Activated CD4-positive, CD25-positive, alpha-beta regulatory T cell treated with anti-CD3 and anti-CD28 coated beads, Interleukin-2, amount 50 U/mL, for 72 hours (primary cell): ENCODE measurements around the gene CHTF18.
"Not testable (repeated sequence)": the region's sequence is repeated elsewhere in the genome, so short reads cannot be mapped to it uniquely, and the experiment has no call there.

ENCODE experiments used
- DNase-seq: peaks from one replicate; pipeline ENCODE4 v3.0.0; 2021

The CHTF18 gene

GRCh38 chr16:832652-833336, 44.4 kb downstream of the CHTF18 start:
- no peak for DNase-seq

GRCh38 chr16:833411-833810, 45.0 kb downstream of the CHTF18 start:
- no peak for DNase-seq

GRCh38 chr16:835373-835772, 47.0 kb downstream of the CHTF18 start:
- no peak for DNase-seq

GRCh38 chr16:836221-836620, 47.8 kb downstream of the CHTF18 start:
- no peak for DNase-seq

- not testable (repeated sequence) for DNase-seq
Observed at GRCh38 chr16:836822-837221, 48.4 kb downstream of the CHTF18 start.

- no peak for DNase-seq
Observed at GRCh38 chr16:838741-839140, 50.3 kb downstream of the CHTF18 start.

GRCh38 chr16:839643-840408, 51.4 kb downstream of the CHTF18 start:
- no peak for DNase-seq

GRCh38 chr16:840561-841454, 52.4 kb downstream of the CHTF18 start:
- DNase-seq = no peak

- no peak for DNase-seq
Observed at GRCh38 chr16:841455-842060, 53.1 kb downstream of the CHTF18 start.

- DNase-seq = no peak
Observed at GRCh38 chr16:842061-842476, 53.6 kb downstream of the CHTF18 start.

- no peak for DNase-seq
Observed at GRCh38 chr16:842711-843560, 54.5 kb downstream of the CHTF18 start.

GRCh38 chr16:843771-844170, 55.4 kb downstream of the CHTF18 start:
- no peak for DNase-seq

GRCh38 chr16:844638-845350, 56.4 kb downstream of the CHTF18 start:
- DNase-seq = no peak

GRCh38 chr16:845351-845745, 56.9 kb downstream of the CHTF18 start:
- DNase-seq = no peak

GRCh38 chr16:847151-847550, 58.7 kb downstream of the CHTF18 start:
- DNase-seq = no peak
